ENCODE measurements around the gene MOB3B. TPM values are rescaled to one million over a fixed set of nuclear protein-coding genes. Genes with fewer than 3 reads are reported as not detected.

Gene MOB3B
- total RNA-seq, 4 donors from 2014 or later = 8.2 to 16.5 (median 10.5) TPM

GRCh38 chr9:27400334-27400880 is 129.2 kb downstream of the MOB3B start:
- WGBS, 2 donors = 64 to 77% methylated on average over 3 of the region's 3 CpGs
- no peak for DNase-seq (ENCODE audit: low spot score in 2 of 2)
- TF ChIP-seq CTCF (IDR thresholded peaks at IDR 0.05) (no peak), POLR2A (IDR thresholded peaks at IDR 0.05) (no peak)
- H3K4me3 ChIP-seq (ENCODE audit: low read depth, poor library complexity, severe bottlenecking) = no peak overlapping the region
- intact Hi-C loops (cut with DNase I; ENCODE audit: low total_unique reads) = no loop called here

- 91 to 93% methylated on average over 3 of the region's 3 CpGs for WGBS, 2 donors
- intact Hi-C loops (cut with DNase I; ENCODE audit: low total_unique reads) = no loop called here
- TF ChIP-seq CTCF (IDR thresholded peaks at IDR 0.05) (no peak), POLR2A (IDR thresholded peaks at IDR 0.05) (no peak)
Observed at GRCh38 chr9:27398982-27399653, 130.5 kb downstream of the MOB3B start.

GRCh38 chr9:27396495-27396894 is 133.1 kb downstream of the MOB3B start:
- no peak overlapping the region for H3K4me3 ChIP-seq (ENCODE audit: low read depth, poor library complexity, severe bottlenecking)
- WGBS, 2 donors = 61 to 65% methylated on average over 2 of the region's 2 CpGs
- DNase-seq (ENCODE audit: low spot score in 2 of 2) = no peak
- TF ChIP-seq POLR2A (IDR thresholded peaks at IDR 0.05) (no peak), CTCF (IDR thresholded peaks at IDR 0.05) (no peak)
- intact Hi-C loops (cut with DNase I; ENCODE audit: low total_unique reads) = no loop called here

More at GRCh38 chr9:27398982-27399653, 130.5 kb downstream of the MOB3B start:
- DNase-seq (ENCODE audit: low spot score in 2 of 2) = no peak
- no peak overlapping the region for H3K4me3 ChIP-seq (ENCODE audit: low read depth, poor library complexity, severe bottlenecking)

- H3K4me3 ChIP-seq (ENCODE audit: low read depth, poor library complexity, severe bottlenecking) = no peak overlapping the region
- intact Hi-C loops (cut with DNase I; ENCODE audit: low total_unique reads) = no loop called here
- 17 to 24% methylated on average over 4 of the region's 4 CpGs for WGBS, 2 donors
- no peak for DNase-seq (ENCODE audit: low spot score in 2 of 2)
- TF ChIP-seq POLR2A (IDR thresholded peaks at IDR 0.05) (no peak), CTCF (IDR thresholded peaks at IDR 0.05) (no peak)
Observed at GRCh38 chr9:27395484-27395921, 134.1 kb downstream of the MOB3B start.

- TF ChIP-seq POLR2A (IDR thresholded peaks at IDR 0.05) = no peak
- no peak for TF ChIP-seq CTCF (IDR thresholded peaks at IDR 0.05)
- WGBS, 2 donors = 52 to 73% methylated on average over 3 of the region's 3 CpGs
- peak in 1 of 2 donors; percentile 43 for DNase-seq (ENCODE audit: low spot score in 2 of 2)
- no peak overlapping the region for H3K4me3 ChIP-seq (ENCODE audit: low read depth, poor library complexity, severe bottlenecking)
- intact Hi-C loops (cut with DNase I; ENCODE audit: low total_unique reads) = no loop called here
Observed at GRCh38 chr9:27394826-27395201, 134.8 kb downstream of the MOB3B start.
